ENCODE data around the gene RRAGD. TPM values are rescaled to one million over a fixed set of nuclear protein-coding genes. Genes with fewer than 3 reads are reported as not detected.

The RRAGD gene
- total and polyA plus RNA-seq, 4 experiments from 2014 or later, result 3.1 to 6.8 (median 4.8) TPM

- Mint-ChIP-seq H3K4me1 (peaks cover 0 to 1% (median 0%) of the 10 kb centered on the region in 4 donors), H3K27ac (no peak overlapping the region), H3K9me3 (no peaks in the 10 kb centered on the region), H3K27me3 (peaks cover 0 to 1% of the 10 kb centered on the region in 2 donors), H3K4me3 (no peak overlapping the region), H3K36me3 (no peaks in the 10 kb centered on the region)
- Histone ChIP-seq H3K36me3 (ENCODE audit: insufficient read depth, low read length) (no peaks in the 10 kb centered on the region), H3K27me3 (ENCODE audit: insufficient read depth, low read length) (no peaks in the 10 kb centered on the region), H3K4me1 (ENCODE audit: insufficient read depth, low read length) (no peaks in the 10 kb centered on the region), H3K4me3 (ENCODE audit: low read length in 2 of 2) (no peak overlapping the region), H3K27ac (ENCODE audit: low read depth, low read length) (no peak overlapping the region), H3K9me3 (ENCODE audit: control insufficient read depth in 1 of 2, low read length in 2 of 2) (no peaks in the 10 kb centered on the region)
- ChIA-PET CTCF (ENCODE audit: partially characterized antibody) (interaction anchor here (1.8 kb wide), 1 partner anchor 11 kb away, joined by 5 read pairs; no protein-coding TSS in a partner anchor), POLR2A (ENCODE audit: partially characterized antibody) (no interaction called here)
- intact Hi-C loops (cut with micrococcal nuclease), result no loop called here
- no peak for DNase-seq
These were observed 31.6 kb upstream of the RRAGD start for GRCh38 chr6:89443658-89444057.

GRCh38 chr6:89440200-89440599 lies 28.1 kb upstream of the RRAGD start:
- CTCF ChIA-PET (ENCODE audit: partially characterized antibody), result interaction anchor here (1.5 kb wide), 1 partner anchor 9 kb away, joined by 4 read pairs; no protein-coding TSS in a partner anchor
- H3K4me1 ChIP-seq (ENCODE audit: insufficient read depth, low read length), result no peaks in the 10 kb centered on the region
- peaks cover 0 to 1% of the 10 kb centered on the region in 2 donors for H3K27me3 Mint-ChIP-seq
- intact Hi-C loops (cut with micrococcal nuclease), result no loop called here
- POLR2A ChIA-PET (ENCODE audit: partially characterized antibody), result no interaction called here
- H3K4me3 Mint-ChIP-seq, result no peak overlapping the region
- H3K36me3 Mint-ChIP-seq, result no peaks in the 10 kb centered on the region
- H3K4me1 Mint-ChIP-seq, result peaks cover 6 to 10% (median 7%) of the 10 kb centered on the region in 4 donors
- H3K27ac Mint-ChIP-seq, result no peak overlapping the region
- H3K27me3 ChIP-seq (ENCODE audit: insufficient read depth, low read length), result no peaks in the 10 kb centered on the region
- H3K36me3 ChIP-seq (ENCODE audit: insufficient read depth, low read length), result no peaks in the 10 kb centered on the region
- no peak overlapping the region for H3K4me3 ChIP-seq (ENCODE audit: low read length in 2 of 2)
- DNase-seq, result no peak
- no peaks in the 10 kb centered on the region for H3K9me3 Mint-ChIP-seq
- H3K9me3 ChIP-seq (ENCODE audit: control insufficient read depth in 1 of 2, low read length in 2 of 2), result no peaks in the 10 kb centered on the region
- no peak overlapping the region for H3K27ac ChIP-seq (ENCODE audit: low read depth, low read length)

- no peak overlapping the region for H3K27ac Mint-ChIP-seq
- no peak overlapping the region for H3K4me3 Mint-ChIP-seq
- Histone ChIP-seq H3K36me3 (ENCODE audit: insufficient read depth, low read length) (no peaks in the 10 kb centered on the region), H3K27ac (ENCODE audit: low read depth, low read length) (no peak overlapping the region), H3K4me3 (ENCODE audit: low read length in 2 of 2) (no peak overlapping the region), H3K4me1 (ENCODE audit: insufficient read depth, low read length) (peaks cover under 1% of the 10 kb centered on the region), H3K27me3 (ENCODE audit: insufficient read depth, low read length) (no peaks in the 10 kb centered on the region), H3K9me3 (ENCODE audit: control insufficient read depth in 1 of 2, low read length in 2 of 2) (no peaks in the 10 kb centered on the region)
- ChIA-PET CTCF (ENCODE audit: partially characterized antibody) (interaction anchor here (1.4 kb wide), 1 partner anchor 14 kb away, joined by 4 read pairs; no protein-coding TSS in a partner anchor), POLR2A (ENCODE audit: partially characterized antibody) (no interaction called here)
- intact Hi-C loops (cut with micrococcal nuclease), result no loop called here
- H3K4me1 Mint-ChIP-seq, result peaks cover 9 to 17% (median 13%) of the 10 kb centered on the region in 4 donors
- peaks cover 0 to under 1% of the 10 kb centered on the region in 2 donors for H3K36me3 Mint-ChIP-seq
- no peak for DNase-seq
- H3K9me3 Mint-ChIP-seq, result no peaks in the 10 kb centered on the region
- peaks cover 0 to under 1% of the 10 kb centered on the region in 2 donors for H3K27me3 Mint-ChIP-seq
These were observed 26.9 kb upstream of the RRAGD start for GRCh38 chr6:89439014-89439413.

- peaks cover 12 to 21% (median 17%) of the 10 kb centered on the region in 4 donors for H3K4me1 Mint-ChIP-seq
- Histone ChIP-seq H3K4me3 (ENCODE audit: low read length in 2 of 2) (no peak overlapping the region), H3K9me3 (ENCODE audit: control insufficient read depth in 1 of 2, low read length in 2 of 2) (no peaks in the 10 kb centered on the region), H3K27ac (ENCODE audit: low read depth, low read length) (no peak overlapping the region), H3K36me3 (ENCODE audit: insufficient read depth, low read length) (no peaks in the 10 kb centered on the region), H3K4me1 (ENCODE audit: insufficient read depth, low read length) (peaks cover 3% of the 10 kb centered on the region), H3K27me3 (ENCODE audit: insufficient read depth, low read length) (no peaks in the 10 kb centered on the region)
- H3K27ac Mint-ChIP-seq, result peak overlapping the region in 1 of 7 donors; percentile 74
- peaks cover 0 to 3% of the 10 kb centered on the region in 2 donors for H3K36me3 Mint-ChIP-seq
- ChIA-PET POLR2A (ENCODE audit: partially characterized antibody) (no interaction called here), CTCF (ENCODE audit: partially characterized antibody) (interaction anchor here (1.4 to 2.4 kb wide), 2 partner anchors 15 to 171 kb away, joined by 4 to 18 read pairs; no protein-coding TSS in a partner anchor)
- no peak overlapping the region for H3K4me3 Mint-ChIP-seq
- H3K27me3 Mint-ChIP-seq, result no peaks in the 10 kb centered on the region
- DNase-seq, result no peak
- intact Hi-C loops (cut with micrococcal nuclease), result no loop called here
- H3K9me3 Mint-ChIP-seq, result no peaks in the 10 kb centered on the region
These were observed 26.2 kb upstream of the RRAGD start for GRCh38 chr6:89438248-89438647.

GRCh38 chr6:89436226-89436625 lies 24.2 kb upstream of the RRAGD start:
- no peaks in the 10 kb centered on the region for H3K27me3 Mint-ChIP-seq
- H3K36me3 Mint-ChIP-seq, result peaks cover 0 to 3% of the 10 kb centered on the region in 2 donors
- no peak for DNase-seq
- peak overlapping the region in 4 of 7 donors; percentile 30 to 66 (median 44) for H3K27ac Mint-ChIP-seq
- H3K9me3 ChIP-seq (ENCODE audit: control insufficient read depth in 1 of 2, low read length in 2 of 2), result no peaks in the 10 kb centered on the region
- H3K9me3 Mint-ChIP-seq, result no peaks in the 10 kb centered on the region
- no peak overlapping the region for H3K4me3 Mint-ChIP-seq
- no peaks in the 10 kb centered on the region for H3K27me3 ChIP-seq (ENCODE audit: insufficient read depth, low read length)
- no peaks in the 10 kb centered on the region for H3K36me3 ChIP-seq (ENCODE audit: insufficient read depth, low read length)
- ChIA-PET CTCF (ENCODE audit: partially characterized antibody) (interaction anchor here (1.1 to 2.4 kb wide), 5 partner anchors 64 to 179 kb away, joined by 3 to 18 read pairs (median 5); no protein-coding TSS in a partner anchor), POLR2A (ENCODE audit: partially characterized antibody) (interaction anchor here (0.6 kb wide), 1 partner anchor 25 kb away, joined by 3 read pairs; no protein-coding TSS in a partner anchor)
- peaks cover 10% of the 10 kb centered on the region for H3K4me1 ChIP-seq (ENCODE audit: insufficient read depth, low read length)
- intact Hi-C loops (cut with micrococcal nuclease), result no loop called here
- no peak overlapping the region for H3K4me3 ChIP-seq (ENCODE audit: low read length in 2 of 2)
- no peak overlapping the region for H3K27ac ChIP-seq (ENCODE audit: low read depth, low read length)
- H3K4me1 Mint-ChIP-seq, result peaks cover 18 to 34% (median 24%) of the 10 kb centered on the region in 4 donors

GRCh38 chr6:89434954-89435353 lies 22.9 kb upstream of the RRAGD start:
- peaks cover 10% of the 10 kb centered on the region for H3K4me1 ChIP-seq (ENCODE audit: insufficient read depth, low read length)
- Mint-ChIP-seq H3K36me3 (peaks cover 0 to 3% of the 10 kb centered on the region in 2 donors), H3K4me1 (peaks cover 18 to 34% (median 24%) of the 10 kb centered on the region in 4 donors), H3K9me3 (no peaks in the 10 kb centered on the region), H3K4me3 (peak overlapping the region in 5 of 8 donors; percentile 1 to 79 (median 23)), H3K27ac (peak overlapping the region in 1 of 7 donors; percentile 81), H3K27me3 (no peaks in the 10 kb centered on the region)
- no peak overlapping the region for H3K27ac ChIP-seq (ENCODE audit: low read depth, low read length)
- H3K27me3 ChIP-seq (ENCODE audit: insufficient read depth, low read length), result no peaks in the 10 kb centered on the region
- POLR2A ChIA-PET (ENCODE audit: partially characterized antibody), result interaction anchor here (1.3 kb wide), 1 partner anchor 203 kb away, joined by 4 read pairs; the partner anchor contains the start of gene LYRM2
- no peaks in the 10 kb centered on the region for H3K36me3 ChIP-seq (ENCODE audit: insufficient read depth, low read length)
- no peak for DNase-seq
- H3K4me3 ChIP-seq (ENCODE audit: low read length in 2 of 2), result no peak overlapping the region
- CTCF ChIA-PET (ENCODE audit: partially characterized antibody), result interaction anchor here (1.1 to 1.7 kb wide), 2 partner anchors 175 kb away, joined by 8 to 15 read pairs; no protein-coding TSS in a partner anchor
- no peaks in the 10 kb centered on the region for H3K9me3 ChIP-seq (ENCODE audit: control insufficient read depth in 1 of 2, low read length in 2 of 2)
- intact Hi-C loops (cut with micrococcal nuclease), result loop anchor here (5.0 kb wide), 2 partner anchors 58 to 353 kb away; partner anchors contain the start of gene PNRC1

GRCh38 chr6:89434150-89434499 lies 22.1 kb upstream of the RRAGD start:
- H3K27me3 ChIP-seq (ENCODE audit: insufficient read depth, low read length), result no peaks in the 10 kb centered on the region
- H3K27me3 Mint-ChIP-seq, result peaks cover 0 to 1% of the 10 kb centered on the region in 2 donors
- H3K27ac ChIP-seq (ENCODE audit: low read depth, low read length), result peak overlapping the region; percentile 37
- no peaks in the 10 kb centered on the region for H3K9me3 ChIP-seq (ENCODE audit: control insufficient read depth in 1 of 2, low read length in 2 of 2)
- H3K4me3 ChIP-seq (ENCODE audit: low read length in 2 of 2), result peak overlapping the region; percentile 39 to 44
- peak overlapping the region; percentile 85 to 93 (median 89) for H3K4me3 Mint-ChIP-seq
- H3K27ac Mint-ChIP-seq, result peak overlapping the region; percentile 47 to 90 (median 86)
- H3K9me3 Mint-ChIP-seq, result no peaks in the 10 kb centered on the region
- H3K4me1 Mint-ChIP-seq, result peaks cover 18 to 34% (median 24%) of the 10 kb centered on the region in 4 donors
- CTCF ChIA-PET (ENCODE audit: partially characterized antibody), result interaction anchor here (0.8 to 1.7 kb wide), 7 partner anchors 13 to 204 kb away, joined by 3 to 15 read pairs (median 4); partner anchors contain the start of gene LYRM2
- peaks cover 10% of the 10 kb centered on the region for H3K4me1 ChIP-seq (ENCODE audit: insufficient read depth, low read length)
- intact Hi-C loops (cut with micrococcal nuclease), result loop anchor here (5.0 kb wide), 2 partner anchors 57 to 352 kb away; partner anchors contain the start of gene PNRC1
- POLR2A ChIA-PET (ENCODE audit: partially characterized antibody), result interaction anchor here (1.3 kb wide), 1 partner anchor 204 kb away, joined by 4 read pairs; the partner anchor contains the start of gene LYRM2
- no peaks in the 10 kb centered on the region for H3K36me3 ChIP-seq (ENCODE audit: insufficient read depth, low read length)
- peaks cover 0 to 3% of the 10 kb centered on the region in 2 donors for H3K36me3 Mint-ChIP-seq
- DNase-seq, result no peak
